HepG2 (cell line): ENCODE measurements around the gene ITCH. TPM values are rescaled to one million over a fixed set of nuclear protein-coding genes. Genes with fewer than 3 reads are reported as not detected.

Source experiments
- ESRRA ChIP-seq: sonication (generic); formaldehyde crosslinking; IDR thresholded peaks from 2 replicates; pipeline ENCODE4 v1.5.1; 2020; ENCODE audit warnings: mild to moderate bottlenecking, low read depth, missing genetic modification reagents
- GATAD2A ChIP-seq: IDR thresholded peaks from 2 replicates; pipeline ENCODE4 v1.6.1; 2016
- KLF9 ChIP-seq: IDR thresholded peaks from 2 replicates; pipeline ENCODE4 v1.6.1; 2016; ENCODE audit warnings: low read depth
- MEIS2 ChIP-seq: sonication (generic); formaldehyde crosslinking; IDR thresholded peaks from 2 replicates; pipeline ENCODE4 v1.9.0; 2021; ENCODE audit warnings: mild to moderate bottlenecking, missing genetic modification reagents
- MLLT10 ChIP-seq: sonication (generic); formaldehyde crosslinking; IDR thresholded peaks from 2 replicates; pipeline ENCODE4 v1.4.0; 2020; ENCODE audit warnings: missing genetic modification reagents
- MXI1 ChIP-seq: IDR thresholded peaks from 3 replicates; pipeline ENCODE4 v1.6.1; 2012; ENCODE audit warnings: low read depth, low read length, inconsistent platforms, borderline replicate concordance
- PPARG ChIP-seq: conservative IDR thresholded peaks from 2 replicates; pipeline ENCODE4 v1.6.1; 2016; ENCODE audit warnings: missing biosample characterization, missing genetic modification reagents
- SP1 ChIP-seq, 2 experiments: fragments of 450-650 bp in 1 of 2; sonication (generic) in 1 of 2; formaldehyde crosslinking in 1 of 2; IDR thresholded peaks; 2 replicates each; pipeline versions ENCODE4 v1.4.0 to v1.6.1; 2016 to 2020; ENCODE audit warnings: missing genetic modification reagents in 1 of 2
- SRSF4 ChIP-seq: fragments of 200-400 bp; formaldehyde crosslinking; IDR thresholded peaks from one replicate; pipeline ENCODE4 v1.6.1; 2018; ENCODE audit warnings: mild to moderate bottlenecking, low read depth, low read length, moderate library complexity; ENCODE audit not compliant: poor library complexity, severe bottlenecking
- TOE1 ChIP-seq: sonication (generic); formaldehyde crosslinking; IDR thresholded peaks from 2 replicates; pipeline ENCODE4 v1.4.0; 2020; ENCODE audit warnings: mild to moderate bottlenecking, missing genetic modification reagents
- XRCC5 ChIP-seq: fragments of 200-400 bp; formaldehyde crosslinking; optimal IDR thresholded peaks from 2 replicates; pipeline ENCODE3; 2017; ENCODE audit warnings: mild to moderate bottlenecking, low read length
- ZBTB38 ChIP-seq: sonication (generic); formaldehyde crosslinking; IDR thresholded peaks from 2 replicates; pipeline ENCODE4 v1.5.1; 2020; ENCODE audit warnings: mild to moderate bottlenecking, missing genetic modification reagents
- ZIK1 ChIP-seq: sonication (generic); formaldehyde crosslinking; IDR thresholded peaks from 2 replicates; pipeline ENCODE4 v1.5.0; 2020; ENCODE audit warnings: mild to moderate bottlenecking, low read depth, missing genetic modification reagents, borderline replicate concordance
- ZNF598 ChIP-seq: sonication (generic); formaldehyde crosslinking; IDR thresholded peaks from 2 replicates; pipeline ENCODE4 v1.5.1; 2020; ENCODE audit warnings: mild to moderate bottlenecking, missing genetic modification reagents, borderline replicate concordance
- ZNF780A ChIP-seq: sonication (generic); formaldehyde crosslinking; IDR thresholded peaks from 2 replicates; pipeline ENCODE4 v1.8.0; 2022; ENCODE audit warnings: mild to moderate bottlenecking, missing genetic modification reagents, moderate library complexity
- polyA plus RNA-seq, 8 experiments: library from polyadenylated mRNA; depleted of rRNA in 3 of 8; stranded (reverse) in 7 of 8; unstranded in 1 of 8; fragments of >200 nt; fragmentation: Illumina TruSeq in 4 of 8; extraction: Trizol in 4 of 8; gene quantifications; 2 replicates each; pipeline versions ENCODE4 v1.2.1 to v1.2.3, GENCODE V29; 2011 to 2016; ENCODE audit warnings: low read depth in 4 of 8, missing spikeins in 1 of 8, mixed read lengths in 1 of 8; ENCODE audit not compliant: insufficient read depth in 1 of 8
- total RNA-seq, 5 experiments: library from RNA; depleted of rRNA; stranded (reverse); fragments of >200 nt; fragmentation: Illumina TruSeq; extraction: Trizol; gene quantifications; 2 replicates each; pipeline ENCODE4 v1.2.3, GENCODE V29; 2016; ENCODE audit warnings: low read depth in 1 of 5
- TF ChIP-seq, protein P1 (sequence below): sonication (generic); formaldehyde crosslinking; IDR thresholded peaks from 2 replicates; pipeline ENCODE4 v1.4.0; 2020; ENCODE audit warnings: missing genetic modification reagents
- TF ChIP-seq, protein P2 (sequence below): sonication (generic); formaldehyde crosslinking; IDR thresholded peaks from 2 replicates; pipeline ENCODE4 v1.9.0; 2022; ENCODE audit warnings: low read depth, missing genetic modification reagents
- TF ChIP-seq, protein P3 (sequence below): sonication (generic); formaldehyde crosslinking; conservative IDR thresholded peaks from 2 replicates; pipeline ENCODE4 v1.4.0; 2020; ENCODE audit warnings: mild to moderate bottlenecking, missing genetic modification reagents, moderate library complexity

ITCH gene
- total and polyA plus RNA-seq, 2 of the 13 experiments (the other 11 are each of a cell fraction or from before 2014, with no cell fraction given): 20.5 to 112 TPM

DNA sequence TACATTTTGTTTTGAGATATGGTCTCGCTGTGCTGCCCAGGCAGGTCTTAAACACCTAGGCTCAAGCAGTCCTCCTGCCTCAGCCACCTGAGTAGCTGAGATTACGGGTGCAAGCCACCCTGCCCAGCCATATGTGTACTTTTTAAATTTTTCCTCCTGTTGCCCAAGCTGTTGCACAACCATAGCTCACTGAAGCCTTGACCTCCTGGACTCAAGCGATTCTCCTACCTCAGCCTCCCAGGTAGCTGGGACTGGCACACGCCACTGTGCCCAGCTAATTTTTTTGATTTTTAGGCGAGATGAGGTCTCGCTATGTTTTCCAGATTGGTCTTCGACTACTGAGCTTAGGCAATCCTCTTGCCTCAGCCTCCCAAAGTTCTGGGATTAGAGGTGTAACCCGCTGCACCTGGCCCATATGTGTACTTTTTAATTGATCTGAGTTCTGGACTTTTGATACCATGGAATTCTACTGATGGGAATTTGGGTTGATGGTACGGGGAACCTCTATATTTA lies 44.9 kb downstream of the ITCH start (continued):
- peak; percentile 95 for TF ChIP-seq MEIS2
- TF ChIP-seq MXI1: peak; percentile 29; the same call in 1 of the 3 replicates
- peak; percentile 96 for TF ChIP-seq ESRRA (CRISPR knock-in tag)
- TF ChIP-seq, protein P1, sequence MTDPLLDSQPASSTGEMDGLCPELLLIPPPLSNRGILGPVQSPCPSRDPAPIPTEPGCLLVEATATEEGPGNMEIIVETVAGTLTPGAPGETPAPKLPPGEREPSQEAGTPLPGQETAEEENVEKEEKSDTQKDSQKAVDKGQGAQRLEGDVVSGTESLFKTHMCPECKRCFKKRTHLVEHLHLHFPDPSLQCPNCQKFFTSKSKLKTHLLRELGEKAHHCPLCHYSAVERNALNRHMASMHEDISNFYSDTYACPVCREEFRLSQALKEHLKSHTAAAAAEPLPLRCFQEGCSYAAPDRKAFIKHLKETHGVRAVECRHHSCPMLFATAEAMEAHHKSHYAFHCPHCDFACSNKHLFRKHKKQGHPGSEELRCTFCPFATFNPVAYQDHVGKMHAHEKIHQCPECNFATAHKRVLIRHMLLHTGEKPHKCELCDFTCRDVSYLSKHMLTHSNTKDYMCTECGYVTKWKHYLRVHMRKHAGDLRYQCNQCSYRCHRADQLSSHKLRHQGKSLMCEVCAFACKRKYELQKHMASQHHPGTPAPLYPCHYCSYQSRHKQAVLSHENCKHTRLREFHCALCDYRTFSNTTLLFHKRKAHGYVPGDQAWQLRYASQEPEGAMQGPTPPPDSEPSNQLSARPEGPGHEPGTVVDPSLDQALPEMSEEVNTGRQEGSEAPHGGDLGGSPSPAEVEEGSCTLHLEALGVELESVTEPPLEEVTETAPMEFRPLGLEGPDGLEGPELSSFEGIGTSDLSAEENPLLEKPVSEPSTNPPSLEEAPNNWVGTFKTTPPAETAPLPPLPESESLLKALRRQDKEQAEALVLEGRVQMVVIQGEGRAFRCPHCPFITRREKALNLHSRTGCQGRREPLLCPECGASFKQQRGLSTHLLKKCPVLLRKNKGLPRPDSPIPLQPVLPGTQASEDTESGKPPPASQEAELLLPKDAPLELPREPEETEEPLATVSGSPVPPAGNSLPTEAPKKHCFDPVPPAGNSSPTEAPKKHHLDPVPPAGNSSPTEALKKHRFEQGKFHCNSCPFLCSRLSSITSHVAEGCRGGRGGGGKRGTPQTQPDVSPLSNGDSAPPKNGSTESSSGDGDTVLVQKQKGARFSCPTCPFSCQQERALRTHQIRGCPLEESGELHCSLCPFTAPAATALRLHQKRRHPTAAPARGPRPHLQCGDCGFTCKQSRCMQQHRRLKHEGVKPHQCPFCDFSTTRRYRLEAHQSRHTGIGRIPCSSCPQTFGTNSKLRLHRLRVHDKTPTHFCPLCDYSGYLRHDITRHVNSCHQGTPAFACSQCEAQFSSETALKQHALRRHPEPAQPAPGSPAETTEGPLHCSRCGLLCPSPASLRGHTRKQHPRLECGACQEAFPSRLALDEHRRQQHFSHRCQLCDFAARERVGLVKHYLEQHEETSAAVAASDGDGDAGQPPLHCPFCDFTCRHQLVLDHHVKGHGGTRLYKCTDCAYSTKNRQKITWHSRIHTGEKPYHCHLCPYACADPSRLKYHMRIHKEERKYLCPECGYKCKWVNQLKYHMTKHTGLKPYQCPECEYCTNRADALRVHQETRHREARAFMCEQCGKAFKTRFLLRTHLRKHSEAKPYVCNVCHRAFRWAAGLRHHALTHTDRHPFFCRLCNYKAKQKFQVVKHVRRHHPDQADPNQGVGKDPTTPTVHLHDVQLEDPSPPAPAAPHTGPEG (CRISPR knock-in tag): peak; percentile 74
- TF ChIP-seq GATAD2A (CRISPR knock-in tag): peak; percentile 100
- TF ChIP-seq SRSF4: no peak
- 0 out of 2 replicates have a peak, but pooled peaks have one; percentile 56 for TF ChIP-seq ZNF780A (CRISPR knock-in tag)
- TF ChIP-seq KLF9: 0 out of 2 replicates have a peak, but pooled peaks have one; percentile 84
- TF ChIP-seq, protein P2, sequence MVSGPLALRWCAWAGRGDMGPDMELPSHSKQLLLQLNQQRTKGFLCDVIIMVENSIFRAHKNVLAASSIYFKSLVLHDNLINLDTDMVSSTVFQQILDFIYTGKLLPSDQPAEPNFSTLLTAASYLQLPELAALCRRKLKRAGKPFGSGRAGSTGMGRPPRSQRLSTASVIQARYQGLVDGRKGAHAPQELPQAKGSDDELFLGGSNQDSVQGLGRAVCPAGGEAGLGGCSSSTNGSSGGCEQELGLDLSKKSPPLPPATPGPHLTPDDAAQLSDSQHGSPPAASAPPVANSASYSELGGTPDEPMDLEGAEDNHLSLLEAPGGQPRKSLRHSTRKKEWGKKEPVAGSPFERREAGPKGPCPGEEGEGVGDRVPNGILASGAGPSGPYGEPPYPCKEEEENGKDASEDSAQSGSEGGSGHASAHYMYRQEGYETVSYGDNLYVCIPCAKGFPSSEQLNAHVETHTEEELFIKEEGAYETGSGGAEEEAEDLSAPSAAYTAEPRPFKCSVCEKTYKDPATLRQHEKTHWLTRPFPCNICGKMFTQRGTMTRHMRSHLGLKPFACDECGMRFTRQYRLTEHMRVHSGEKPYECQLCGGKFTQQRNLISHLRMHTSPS (CRISPR knock-in tag): peak; percentile 99
- peak; percentile 84 for TF ChIP-seq XRCC5
- TF ChIP-seq ZBTB38 (CRISPR knock-in tag): peak; percentile 91
- TF ChIP-seq ZIK1 (CRISPR knock-in tag): peak; percentile 82
- TF ChIP-seq TOE1: peak; percentile 55; the same call in 1 of the 2 replicates
- TF ChIP-seq SP1 (IDR thresholded peaks at IDR 0.05): no peak
- peak; percentile 43; the same call in 1 of the 2 replicates for TF ChIP-seq SP1 (CRISPR knock-in tag; IDR thresholded peaks at IDR 0.05)
- TF ChIP-seq MLLT10 (CRISPR knock-in tag): no peak; the same call in 1 of the 2 replicates
- TF ChIP-seq, protein P3, sequence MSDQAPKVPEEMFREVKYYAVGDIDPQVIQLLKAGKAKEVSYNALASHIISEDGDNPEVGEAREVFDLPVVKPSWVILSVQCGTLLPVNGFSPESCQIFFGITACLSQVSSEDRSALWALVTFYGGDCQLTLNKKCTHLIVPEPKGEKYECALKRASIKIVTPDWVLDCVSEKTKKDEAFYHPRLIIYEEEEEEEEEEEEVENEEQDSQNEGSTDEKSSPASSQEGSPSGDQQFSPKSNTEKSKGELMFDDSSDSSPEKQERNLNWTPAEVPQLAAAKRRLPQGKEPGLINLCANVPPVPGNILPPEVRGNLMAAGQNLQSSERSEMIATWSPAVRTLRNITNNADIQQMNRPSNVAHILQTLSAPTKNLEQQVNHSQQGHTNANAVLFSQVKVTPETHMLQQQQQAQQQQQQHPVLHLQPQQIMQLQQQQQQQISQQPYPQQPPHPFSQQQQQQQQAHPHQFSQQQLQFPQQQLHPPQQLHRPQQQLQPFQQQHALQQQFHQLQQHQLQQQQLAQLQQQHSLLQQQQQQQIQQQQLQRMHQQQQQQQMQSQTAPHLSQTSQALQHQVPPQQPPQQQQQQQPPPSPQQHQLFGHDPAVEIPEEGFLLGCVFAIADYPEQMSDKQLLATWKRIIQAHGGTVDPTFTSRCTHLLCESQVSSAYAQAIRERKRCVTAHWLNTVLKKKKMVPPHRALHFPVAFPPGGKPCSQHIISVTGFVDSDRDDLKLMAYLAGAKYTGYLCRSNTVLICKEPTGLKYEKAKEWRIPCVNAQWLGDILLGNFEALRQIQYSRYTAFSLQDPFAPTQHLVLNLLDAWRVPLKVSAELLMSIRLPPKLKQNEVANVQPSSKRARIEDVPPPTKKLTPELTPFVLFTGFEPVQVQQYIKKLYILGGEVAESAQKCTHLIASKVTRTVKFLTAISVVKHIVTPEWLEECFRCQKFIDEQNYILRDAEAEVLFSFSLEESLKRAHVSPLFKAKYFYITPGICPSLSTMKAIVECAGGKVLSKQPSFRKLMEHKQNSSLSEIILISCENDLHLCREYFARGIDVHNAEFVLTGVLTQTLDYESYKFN (CRISPR knock-in tag): peak; percentile 99
- peak; percentile 94; the same call in 1 of the 2 replicates for TF ChIP-seq ZNF598
- peak; percentile 4 for TF ChIP-seq PPARG
